WERI-Rb-1 (cell line): ENCODE results near the gene TIMP2.
A peak's percentile ranks its signal among the peaks of the same experiment; 100 is the strongest.

Source experiments
- DNase-seq: peaks from one replicate; pipeline ENCODE4 v3.0.0-alpha.2; 2020
- H3K27ac ChIP-seq: fragments of 250-450 bp; sonication (Bioruptor Pico); 2 replicates; pipeline ENCODE4 v1.5.1; 2020; ENCODE audit warnings: mild to moderate bottlenecking, moderate library complexity
- H3K27me3 ChIP-seq: fragments of 250-450 bp; sonication (Bioruptor Pico); 2 replicates; pipeline ENCODE4 v1.5.1; 2021; ENCODE audit warnings: mild to moderate bottlenecking, low read depth, moderate library complexity; ENCODE audit not compliant: insufficient read depth, severe bottlenecking
- H3K36me3 ChIP-seq: fragments of 250-450 bp; sonication (Bioruptor Pico); 2 replicates; pipeline ENCODE4 v1.5.1; 2020; ENCODE audit warnings: mild to moderate bottlenecking, moderate library complexity
- H3K4me3 ChIP-seq: 2 replicates; pipeline ENCODE4 v1.5.1; 2011; ENCODE audit warnings: low read depth, mild to moderate bottlenecking, control low read depth, low read length
- H3K9me3 ChIP-seq: fragments of 250-450 bp; sonication (Bioruptor Pico); 2 replicates; pipeline ENCODE4 v1.5.1; 2021; ENCODE audit warnings: mild to moderate bottlenecking, moderate library complexity; ENCODE audit not compliant: severe bottlenecking
- CTCF ChIP-seq: IDR thresholded peaks from 2 replicates; pipeline ENCODE4 v1.5.1; 2011; ENCODE audit warnings: low read depth, mild to moderate bottlenecking, control low read depth, inconsistent platforms, low read length

TIMP2 gene

DNA sequence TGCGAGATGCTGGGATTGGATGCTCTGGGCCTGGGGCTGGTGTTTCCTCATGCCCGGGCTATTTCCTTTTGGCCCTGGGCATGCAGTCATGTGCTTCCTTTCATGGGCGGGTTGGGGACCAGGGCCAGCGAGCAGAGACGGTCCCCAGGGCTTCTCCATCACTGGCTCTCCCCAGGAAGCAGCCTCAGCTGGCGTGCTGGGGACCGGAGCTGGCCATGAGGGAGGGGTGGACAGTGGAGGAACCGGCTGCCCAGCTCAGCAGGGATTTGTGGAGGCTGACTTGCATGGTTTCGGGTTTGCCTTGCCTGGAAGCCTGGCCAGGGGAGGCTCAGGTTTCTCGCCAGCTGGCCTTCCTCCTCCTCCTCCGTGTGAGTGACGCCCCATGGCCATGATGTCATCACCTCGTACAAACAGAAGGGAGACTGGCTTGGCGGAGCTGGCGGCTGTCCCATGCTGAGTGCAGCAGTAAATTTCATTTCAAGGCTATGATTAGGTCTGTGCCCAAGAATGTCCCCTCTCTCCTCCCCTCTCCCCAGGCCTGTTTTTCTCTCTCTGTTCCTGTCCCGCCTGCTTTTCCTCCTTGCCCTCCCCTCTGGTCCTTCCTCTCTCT is 8.9 kb upstream of the TIMP2 start:
- H3K27ac ChIP-seq, result peak overlapping the region; percentile 65
- no peak overlapping the region for H3K4me3 ChIP-seq
- DNase-seq, result peak; percentile 96
- H3K9me3 ChIP-seq, result no peaks in the 10 kb centered on the region
- no peak for TF ChIP-seq CTCF
- no peaks in the 10 kb centered on the region for H3K27me3 ChIP-seq
- no peaks in the 10 kb centered on the region for H3K36me3 ChIP-seq

DNA sequence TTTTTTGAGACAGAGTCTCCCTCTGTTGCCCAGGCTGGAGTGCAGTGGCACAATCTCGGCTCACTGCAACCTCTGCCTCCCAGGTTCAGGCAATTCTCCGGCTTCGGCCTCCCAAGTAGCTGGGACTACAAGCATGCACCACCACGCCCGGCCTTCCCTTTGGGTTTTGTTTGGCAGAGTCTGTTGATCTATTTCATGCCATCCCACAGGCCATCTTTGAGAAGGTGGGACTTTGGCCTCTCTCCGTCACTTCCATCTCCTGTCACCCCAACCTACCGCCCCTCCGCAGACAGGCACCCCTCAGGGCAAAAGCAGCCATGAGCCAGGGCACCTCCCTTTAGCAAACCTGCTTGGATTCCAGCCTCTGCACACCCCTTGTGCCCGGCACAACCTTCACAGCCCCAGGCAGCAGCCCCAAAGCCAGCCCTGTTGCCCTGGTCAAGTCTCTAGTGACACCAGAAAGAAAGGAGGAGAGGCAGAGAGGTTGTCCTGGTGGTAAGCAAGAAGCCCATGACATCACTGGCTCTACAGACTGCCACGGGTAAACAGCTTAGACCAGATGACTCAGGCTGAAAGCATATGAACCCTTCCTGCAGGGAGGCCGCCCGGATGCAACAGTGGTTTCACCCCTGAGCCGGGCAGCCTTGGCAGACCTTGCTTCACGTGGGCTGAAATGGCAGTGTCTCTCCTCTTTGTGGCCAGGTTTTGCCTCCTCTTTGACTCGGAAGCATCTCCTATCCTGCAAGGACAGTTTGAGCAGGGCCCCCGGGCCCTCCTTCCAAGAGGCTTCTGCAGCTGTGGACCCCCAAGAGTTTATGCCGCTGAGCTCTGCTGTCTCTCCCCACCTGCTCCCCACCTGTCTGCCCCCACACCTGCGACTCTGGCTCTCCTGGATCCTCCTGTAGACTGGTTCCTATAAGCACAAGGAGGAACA is 8.1 kb upstream of the TIMP2 start:
- no peak overlapping the region for H3K4me3 ChIP-seq
- H3K9me3 ChIP-seq, result no peaks in the 10 kb centered on the region
- no peaks in the 10 kb centered on the region for H3K36me3 ChIP-seq
- H3K27me3 ChIP-seq, result no peaks in the 10 kb centered on the region
- no peak for TF ChIP-seq CTCF
- DNase-seq, result peak; percentile 65
- H3K27ac ChIP-seq, result peak overlapping the region; percentile 65

DNA sequence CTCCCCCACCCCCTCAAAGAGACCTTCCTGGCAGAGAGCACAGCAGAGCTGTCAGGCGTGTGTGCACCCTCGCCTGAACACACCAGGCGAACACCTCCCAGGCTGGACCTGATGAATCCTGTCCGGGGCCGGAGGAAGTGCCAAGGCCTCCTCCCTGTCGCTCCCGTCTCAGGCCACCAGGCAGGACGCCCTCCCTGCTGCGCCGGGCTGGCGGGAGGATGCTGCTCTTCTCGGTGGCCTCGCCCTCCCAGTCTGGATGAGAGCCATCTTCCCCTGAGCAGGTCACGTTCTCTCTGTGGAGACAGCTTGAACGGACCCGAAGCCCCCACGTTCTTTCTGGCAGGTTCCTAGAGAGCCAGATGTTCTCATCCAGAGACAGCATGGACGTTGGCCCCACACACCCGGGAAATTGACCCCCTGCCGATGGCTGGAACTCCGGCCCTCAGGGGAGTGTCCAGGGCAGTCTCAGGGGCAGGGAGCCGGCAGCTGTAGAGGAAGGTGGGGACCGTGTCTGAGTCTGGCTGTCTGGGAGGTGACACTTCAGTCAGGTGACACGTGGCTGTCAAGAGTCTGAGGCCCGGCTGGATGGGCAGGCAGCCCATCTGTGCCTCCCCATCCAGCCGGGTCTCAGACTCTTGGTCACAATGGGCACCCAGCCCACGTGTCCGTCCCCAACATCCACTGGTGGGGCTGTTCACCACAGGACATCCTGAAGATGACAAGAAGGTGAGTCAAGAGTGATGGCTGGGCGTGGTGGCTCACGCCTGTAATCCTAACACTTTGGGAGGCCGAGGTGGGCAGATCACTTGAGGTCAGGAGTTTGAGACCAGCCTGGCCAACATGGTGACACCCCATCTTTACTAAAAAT is 5.0 kb upstream of the TIMP2 start:
- no peak for DNase-seq
- Histone ChIP-seq H3K9me3 (no peaks in the 10 kb centered on the region), H3K4me3 (no peak overlapping the region), H3K27me3 (no peaks in the 10 kb centered on the region), H3K27ac (no peak overlapping the region), H3K36me3 (no peaks in the 10 kb centered on the region)
- TF ChIP-seq CTCF, result no peak

GRCh38 chr17:78925662-78926555 is 722 bp upstream of the TIMP2 start:
- Histone ChIP-seq H3K9me3 (no peaks in the 10 kb centered on the region), H3K36me3 (peaks cover 11% of the 10 kb centered on the region), H3K27ac (peak overlapping the region; percentile 95), H3K27me3 (no peaks in the 10 kb centered on the region), H3K4me3 (peak overlapping the region; percentile 59)
- TF ChIP-seq CTCF, result no peak
- no peak for DNase-seq
